Neuronal stem cell (in vitro differentiated cells): Measurements from ENCODE around the gene ANKRD33.

Source experiments
- DNase-seq: peaks from one replicate; pipeline ENCODE4 v3.0.0-alpha.2; 2013; ENCODE audit warnings: low spot score
- H2AFZ ChIP-seq: one replicate; pipeline ENCODE4 v1.6.1; 2013; ENCODE audit warnings: mild to moderate bottlenecking, low read length, inconsistent platforms
- H2AK5ac ChIP-seq: 2 replicates; pipeline ENCODE4 v1.6.1; 2013; ENCODE audit warnings: low read depth, mild to moderate bottlenecking, inconsistent platforms, low read length, moderate library complexity, mixed read lengths
- H2BK120ac ChIP-seq: 2 replicates; pipeline ENCODE4 v1.6.1; 2013; ENCODE audit warnings: low read depth, mild to moderate bottlenecking, inconsistent platforms, low read length, moderate library complexity, mixed read lengths
- H2BK12ac ChIP-seq: one replicate; pipeline ENCODE4 v1.6.1; 2013; ENCODE audit warnings: low read length, inconsistent platforms
- H2BK15ac ChIP-seq: 2 replicates; pipeline ENCODE4 v1.6.1; 2013; ENCODE audit warnings: mild to moderate bottlenecking, low read length, inconsistent platforms, mixed read lengths
- H2BK5ac ChIP-seq: one replicate; pipeline ENCODE4 v1.6.1; 2013; ENCODE audit warnings: inconsistent platforms, mild to moderate bottlenecking, low read length, moderate library complexity
- H3K14ac ChIP-seq: one replicate; pipeline ENCODE4 v1.6.1; 2013; ENCODE audit warnings: low read length, inconsistent platforms
- H3K18ac ChIP-seq: 2 replicates; pipeline ENCODE4 v1.6.1; 2013; ENCODE audit warnings: low read length, inconsistent platforms
- H3K23ac ChIP-seq: 2 replicates; pipeline ENCODE4 v1.6.1; 2013; ENCODE audit warnings: low read depth, mild to moderate bottlenecking, mixed read lengths, low read length, inconsistent platforms; ENCODE audit not compliant: poor library complexity
- H3K27ac ChIP-seq: replicated peaks from 3 replicates; pipeline ENCODE4 v1.5.1; 2013; ENCODE audit warnings: low read length, inconsistent platforms
- H3K27me3 ChIP-seq, 3 experiments: 2 replicates each; pipeline ENCODE4 v1.6.1; 2013; ENCODE audit warnings: low read length in 3 of 3, mild to moderate bottlenecking in 2 of 3, inconsistent platforms in 1 of 3, low read depth in 1 of 3, mixed read lengths in 1 of 3, moderate library complexity in 1 of 3; ENCODE audit not compliant: control insufficient read depth in 3 of 3, insufficient read depth in 3 of 3
- H3K36me3 ChIP-seq, 2 donors: replicated peaks in 1 of 2; 2 replicates each; pipeline ENCODE4 v1.6.1; 2013; ENCODE audit warnings: low read length in 2 of 2; ENCODE audit not compliant: control insufficient read depth in 2 of 2, insufficient read depth in 2 of 2
- H3K4ac ChIP-seq: 2 replicates; pipeline ENCODE4 v1.6.1; 2013; ENCODE audit warnings: inconsistent platforms, mild to moderate bottlenecking, low read length, moderate library complexity
- H3K4me1 ChIP-seq, 2 donors: 1 replicate in 1 of 2; 2 replicates in 1 of 2; pipeline ENCODE4 v1.6.1; 2013; ENCODE audit warnings: low read length in 2 of 2, low read depth in 1 of 2; ENCODE audit not compliant: control insufficient read depth in 2 of 2, insufficient read depth in 1 of 2
- H3K4me2 ChIP-seq: one replicate; pipeline ENCODE4 v1.6.1; 2013; ENCODE audit warnings: mild to moderate bottlenecking, low read length, inconsistent platforms; ENCODE audit not compliant: insufficient read depth, poor library complexity, severe bottlenecking
- H3K4me3 ChIP-seq, 2 donors: 2 replicates each; pipeline ENCODE4 v1.5.1; 2013; ENCODE audit warnings: low read length in 2 of 2, mild to moderate bottlenecking in 2 of 2, inconsistent platforms in 1 of 2, moderate library complexity in 1 of 2
- H3K79me1 ChIP-seq: one replicate; pipeline ENCODE4 v1.6.1; 2013; ENCODE audit warnings: low read depth, mild to moderate bottlenecking, inconsistent platforms, low read length, moderate library complexity
- H3K9ac ChIP-seq: one replicate; pipeline ENCODE4 v1.6.1; 2013; ENCODE audit warnings: mild to moderate bottlenecking, low read depth, low read length, inconsistent platforms; ENCODE audit not compliant: poor library complexity
- H3K9me3 ChIP-seq, 2 donors: replicated peaks in 1 of 2; 2 replicates each; pipeline versions ENCODE3 to v1.6.1; 2013; ENCODE audit warnings: low read length in 2 of 2, mild to moderate bottlenecking in 2 of 2, inconsistent platforms in 1 of 2, low read depth in 1 of 2, mixed read lengths in 1 of 2, moderate library complexity in 1 of 2; ENCODE audit not compliant: control insufficient read depth in 2 of 2, insufficient read depth in 1 of 2
- H4K8ac ChIP-seq: one replicate; pipeline ENCODE4 v1.6.1; 2013; ENCODE audit warnings: low read depth, mild to moderate bottlenecking, inconsistent platforms, low read length, moderate library complexity
- H4K91ac ChIP-seq: one replicate; pipeline ENCODE4 v1.6.1; 2013; ENCODE audit warnings: low read length, low read depth, mild to moderate bottlenecking, inconsistent platforms; ENCODE audit not compliant: poor library complexity
- WGBS, 2 donors: extraction: QIAGEN DNeasy Blood & Tissue Kit; methylation state at CpG; one replicate each; pipeline ENCODE4 v1.1.7; 2013; ENCODE audit warnings: missing lambda C conversion rate in 2 of 2, mixed read lengths in 1 of 2; ENCODE audit not compliant: insufficient read length in 2 of 2, insufficient replicate concordance in 1 of 2; ENCODE audit errors: extremely low coverage in 2 of 2; 5-methylcytosine and 5-hydroxymethylcytosine counted together

The ANKRD33 gene

DNA sequence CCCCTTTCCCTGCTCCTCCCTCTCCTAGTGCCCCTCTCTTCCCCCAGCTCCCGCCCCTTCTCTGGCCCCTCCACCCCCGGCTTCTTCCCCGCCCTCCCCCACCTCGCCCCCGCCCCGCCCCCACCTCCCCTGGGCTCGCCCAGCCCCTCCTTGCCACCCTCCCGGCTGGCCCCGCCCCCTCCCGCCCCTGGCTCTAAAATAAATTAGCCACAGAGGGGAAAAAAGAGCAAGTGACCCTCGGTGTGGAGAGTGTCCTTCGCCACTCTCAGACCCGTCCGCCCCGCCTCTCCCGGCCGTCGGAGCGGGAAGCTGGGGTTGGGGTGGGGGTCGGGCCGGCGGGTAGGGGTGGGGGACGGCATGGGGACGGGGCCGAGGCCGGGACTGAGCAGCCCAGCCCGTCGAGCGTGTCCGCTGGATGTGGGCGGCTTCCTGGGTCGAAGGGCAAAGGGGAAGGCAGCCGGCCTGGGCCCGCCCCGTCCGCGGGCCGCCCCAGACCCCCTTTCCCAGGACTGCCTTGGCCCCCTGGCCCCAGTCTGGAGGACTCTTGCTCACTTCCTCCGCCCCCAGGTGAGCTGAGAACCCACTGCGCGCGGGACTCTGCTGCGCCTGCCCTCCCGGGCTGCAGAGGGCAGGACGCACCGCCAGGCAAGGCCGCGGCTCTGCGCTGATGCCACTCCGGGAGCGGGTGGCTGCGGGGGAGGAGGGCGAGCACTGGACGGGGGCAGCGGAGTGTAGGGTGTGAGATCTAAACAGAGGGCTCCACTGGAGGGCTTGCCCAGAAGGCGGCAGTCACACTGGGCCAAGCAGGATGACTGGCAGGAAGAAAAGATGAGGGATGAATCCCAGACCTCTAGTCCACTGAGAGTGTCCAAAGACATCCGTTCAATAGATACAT, 38.8 kb upstream of the ANKRD33 start:
- Histone ChIP-seq H4K8ac (no peak overlapping the region), H3K9me3 (no peaks in the 10 kb centered on the region), H3K27me3 (no peaks in the 10 kb centered on the region), H3K23ac (peak overlapping the region; percentile 35), H2BK120ac (peak overlapping the region; percentile 51), H2BK12ac (peak overlapping the region; percentile 77), H3K27ac (peak overlapping the region; percentile 70), H3K9ac (peak overlapping the region; percentile 85), H3K4me3 (peak overlapping the region; percentile 71 to 80), H3K4me2 (peak overlapping the region; percentile 62), H3K79me1 (peaks cover 11% of the 10 kb centered on the region), H3K4ac (no peak overlapping the region), H3K14ac (no peak overlapping the region), H3K18ac (peak overlapping the region; percentile 95), H4K91ac (peak overlapping the region; percentile 59), H3K36me3 (peaks cover 4 to 41% of the 10 kb centered on the region in 2 donors), H3K4me1 (peaks cover 24 to 31% of the 10 kb centered on the region in 2 donors), H2AK5ac (peak overlapping the region; percentile 17), H2AFZ (peak overlapping the region; percentile 76), H2BK15ac (peak overlapping the region; percentile 0), H2BK5ac (peak overlapping the region; percentile 91)
- WGBS, 2 donors, result no CpG with 5 or more reads among the region's 57 CpGs
- peak; percentile 74 for DNase-seq

DNA sequence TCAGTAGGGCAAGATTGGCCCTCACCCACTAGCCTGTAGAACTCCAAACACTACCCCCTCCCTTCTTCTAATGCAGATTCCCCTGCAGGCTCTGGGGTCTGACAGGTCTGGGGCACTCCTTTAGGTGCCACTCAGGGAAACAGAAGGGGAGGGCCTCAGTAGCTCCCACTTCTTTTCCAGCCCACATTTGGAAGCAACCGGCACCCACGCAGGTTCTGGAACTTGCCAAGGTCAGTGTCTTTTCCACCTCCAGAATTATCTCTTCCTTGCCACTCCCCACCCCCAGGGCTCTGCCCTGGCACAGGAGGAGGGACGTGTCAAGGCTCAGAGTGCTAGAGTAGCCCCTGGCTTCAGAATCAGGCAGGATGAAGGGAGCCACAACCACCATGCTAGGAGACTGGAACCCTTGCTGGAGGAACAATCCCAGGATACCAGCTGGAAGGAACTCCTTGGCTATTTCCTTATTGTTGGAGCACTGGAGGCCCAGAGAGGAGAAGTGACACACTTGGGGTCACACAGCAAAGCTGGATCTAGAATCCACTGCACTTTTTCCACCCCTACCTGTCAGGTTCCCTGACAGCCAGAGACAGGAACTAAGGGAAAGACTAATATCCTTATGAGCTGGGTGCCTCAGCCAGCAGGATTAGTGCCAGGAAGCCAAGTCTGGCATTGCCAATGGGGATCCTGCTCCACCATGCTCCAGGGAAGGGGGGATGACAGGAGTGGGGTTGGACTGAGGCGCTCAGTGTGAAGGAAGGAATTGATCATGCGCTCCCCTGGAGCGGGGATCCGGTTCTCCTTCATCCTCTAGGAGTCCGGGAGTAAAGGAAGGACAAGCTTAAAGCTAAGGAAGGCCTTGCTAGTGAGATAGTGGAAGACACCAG, 37.6 kb upstream of the ANKRD33 start:
- Histone ChIP-seq H3K9me3 (no peaks in the 10 kb centered on the region), H2AFZ (no peak overlapping the region), H4K91ac (no peak overlapping the region), H2BK120ac (no peak overlapping the region), H2BK5ac (no peak overlapping the region), H3K4me1 (peaks cover 24 to 30% of the 10 kb centered on the region in 2 donors), H3K27ac (no peak overlapping the region), H3K18ac (peak overlapping the region; percentile 4), H4K8ac (no peak overlapping the region), H2BK12ac (peak overlapping the region; percentile 68), H3K9ac (no peak overlapping the region), H3K4me3 (no peak overlapping the region), H3K14ac (no peak overlapping the region), H3K4ac (no peak overlapping the region), H3K4me2 (no peak overlapping the region), H2BK15ac (peak overlapping the region; percentile 0), H3K23ac (no peak overlapping the region), H3K79me1 (peaks cover 9% of the 10 kb centered on the region), H2AK5ac (peak overlapping the region; percentile 38), H3K36me3 (peaks cover 2 to 29% of the 10 kb centered on the region in 2 donors), H3K27me3 (no peaks in the 10 kb centered on the region)
- no peak for DNase-seq
- WGBS, 2 donors, result no CpG with 5 or more reads among the region's 8 CpGs

- Histone ChIP-seq H3K18ac (peak overlapping the region; percentile 4), H3K36me3 (peaks cover 2 to 23% of the 10 kb centered on the region in 2 donors), H3K9me3 (no peaks in the 10 kb centered on the region), H2BK5ac (no peak overlapping the region), H3K4me2 (no peak overlapping the region), H3K4ac (no peak overlapping the region), H2AK5ac (no peak overlapping the region), H4K8ac (no peak overlapping the region), H4K91ac (no peak overlapping the region), H3K27ac (no peak overlapping the region), H3K4me3 (no peak overlapping the region), H3K79me1 (peaks cover 6% of the 10 kb centered on the region), H3K14ac (no peak overlapping the region), H3K9ac (no peak overlapping the region), H3K23ac (no peak overlapping the region), H2BK15ac (no peak overlapping the region), H3K4me1 (peaks cover 25 to 27% of the 10 kb centered on the region in 2 donors), H3K27me3 (no peaks in the 10 kb centered on the region), H2BK120ac (no peak overlapping the region), H2BK12ac (peak overlapping the region; percentile 43), H2AFZ (no peak overlapping the region)
- WGBS, 2 donors, result no CpG with 5 or more reads among the region's 4 CpGs
- no peak for DNase-seq
These were observed 37.0 kb upstream of the ANKRD33 start for GRCh38 chr12:51850965-51851299.
